ENCODE measurements around the gene LDB3.
A peak's percentile ranks its signal among the peaks of the same experiment; 100 is the strongest.
"Not testable (repeated sequence)": the region's sequence is repeated elsewhere in the genome, so short reads cannot be mapped to it uniquely, and the experiment has no call there.

LDB3 gene

DNA sequence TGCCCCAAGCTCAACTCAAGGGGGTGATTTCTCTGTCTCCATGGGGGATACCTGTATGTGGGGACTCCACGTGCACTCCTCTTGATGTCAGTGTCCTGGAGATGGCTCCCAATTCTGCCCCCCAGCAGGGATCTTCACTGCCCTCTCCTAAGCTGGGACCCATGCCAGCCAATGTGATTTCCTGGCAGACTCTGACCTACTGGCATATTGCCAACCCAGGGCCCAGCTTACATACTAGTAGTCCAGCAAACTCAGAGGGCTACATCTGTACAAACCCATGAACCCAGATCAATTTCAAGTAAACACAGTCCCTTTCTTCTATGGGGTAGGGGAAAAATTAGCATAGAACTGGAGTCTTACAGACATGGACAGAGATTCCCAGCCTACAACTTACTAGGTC lies 61.9 kb downstream of the LDB3 start:
- no peak for DNase-seq (ENCODE audit: low read depth)

DNA sequence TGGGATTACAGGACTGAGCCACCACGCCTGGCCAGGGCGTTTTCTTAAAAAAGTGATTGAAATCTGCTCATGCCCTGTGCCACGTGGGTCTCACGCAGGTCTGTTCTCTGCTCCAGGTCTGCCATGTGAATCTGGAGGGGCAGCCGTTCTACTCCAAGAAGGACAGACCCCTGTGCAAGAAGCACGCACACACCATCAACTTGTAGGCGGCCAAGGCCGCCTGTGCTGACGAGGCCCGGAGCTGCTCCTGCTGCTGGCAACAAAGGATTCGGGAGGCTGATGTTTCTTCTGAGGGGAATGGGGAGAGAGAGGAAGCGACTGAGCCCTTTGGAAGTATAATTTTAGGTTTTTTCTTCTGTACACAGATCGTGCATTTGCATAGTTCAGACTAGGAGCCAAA lies 64.5 kb downstream of the LDB3 start:
- no peak for DNase-seq (ENCODE audit: low read depth)

DNA sequence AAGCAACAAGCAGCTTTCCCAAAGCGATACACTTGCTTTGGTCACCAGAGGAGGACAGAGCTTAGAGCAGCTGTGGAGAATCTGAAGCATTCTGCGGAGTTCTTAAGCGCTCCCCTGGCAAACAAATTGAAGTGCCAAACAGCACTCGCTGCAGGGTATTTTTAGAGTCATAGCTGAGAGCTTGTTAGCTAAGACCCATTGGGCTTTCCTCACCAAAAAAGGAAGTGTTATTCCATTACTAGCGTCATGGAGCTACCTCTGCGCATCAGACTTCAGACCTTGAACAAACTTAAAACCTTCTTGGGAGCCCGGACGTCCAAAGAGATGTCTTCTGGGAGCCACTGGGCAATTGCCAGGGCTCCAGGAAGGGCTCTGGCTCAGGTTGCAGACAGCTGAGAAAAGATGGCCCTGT lies 65.0 kb downstream of the LDB3 start:
- no peak for DNase-seq (ENCODE audit: low read depth)

DNA sequence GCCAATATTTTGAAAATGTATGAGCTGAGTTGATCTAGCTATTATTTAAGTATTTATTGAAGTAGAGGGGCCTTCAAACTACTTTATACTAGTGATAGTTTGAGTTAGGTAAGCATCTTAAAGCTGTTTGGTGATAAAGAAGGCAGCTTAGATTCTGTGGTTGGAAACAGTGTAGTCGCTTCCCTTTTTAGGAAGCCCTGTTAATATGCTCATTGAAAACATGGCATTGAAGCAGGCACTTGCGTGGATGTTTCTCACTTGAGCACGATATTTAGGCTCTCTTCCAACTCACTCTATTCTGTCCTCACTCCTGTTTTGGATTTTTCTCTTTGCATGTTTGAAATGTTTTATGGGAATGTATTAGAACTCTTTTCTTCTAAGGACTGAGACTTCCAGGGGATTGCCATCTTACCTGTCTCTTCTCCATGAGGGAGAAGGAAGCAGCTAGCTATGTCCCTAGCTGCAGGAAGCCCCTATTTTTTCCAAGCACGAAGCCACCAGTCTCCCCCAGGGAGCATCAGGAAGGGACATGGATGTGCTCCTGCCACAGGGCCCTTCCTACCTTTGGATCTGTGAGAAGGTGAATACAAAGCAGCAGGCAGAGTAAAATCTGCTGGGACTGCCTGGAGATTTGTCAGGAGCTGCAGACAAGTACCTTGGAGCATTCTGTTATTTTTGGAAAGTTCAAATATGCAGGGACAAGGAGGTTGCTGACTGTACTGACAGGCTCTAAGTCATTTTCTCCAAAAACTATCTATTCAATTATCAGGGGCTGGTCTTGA lies 66.1 kb downstream of the LDB3 start:
- no peak for DNase-seq (ENCODE audit: low read depth)

DNA sequence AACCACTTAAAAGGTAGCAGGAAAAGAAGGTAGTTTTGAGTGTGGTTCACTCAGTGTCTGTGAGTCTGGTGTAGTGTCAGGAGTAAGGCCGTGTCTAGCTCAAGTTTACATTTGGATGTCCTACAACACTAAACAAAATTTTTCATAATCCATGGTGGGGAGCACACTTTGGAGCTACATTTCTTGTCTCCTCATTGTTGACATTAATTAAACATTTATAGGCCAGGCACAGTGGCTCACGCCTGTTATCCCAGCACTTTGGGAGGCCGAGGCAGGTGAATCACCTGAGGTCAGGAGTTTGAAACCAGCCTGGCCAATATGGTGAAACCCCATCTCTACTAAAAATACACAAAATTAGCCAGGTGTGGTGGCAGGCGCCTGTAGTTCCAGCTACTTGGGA lies 67.0 kb downstream of the LDB3 start:
- DNase-seq (ENCODE audit: low read depth), result not testable (repeated sequence)

DNA sequence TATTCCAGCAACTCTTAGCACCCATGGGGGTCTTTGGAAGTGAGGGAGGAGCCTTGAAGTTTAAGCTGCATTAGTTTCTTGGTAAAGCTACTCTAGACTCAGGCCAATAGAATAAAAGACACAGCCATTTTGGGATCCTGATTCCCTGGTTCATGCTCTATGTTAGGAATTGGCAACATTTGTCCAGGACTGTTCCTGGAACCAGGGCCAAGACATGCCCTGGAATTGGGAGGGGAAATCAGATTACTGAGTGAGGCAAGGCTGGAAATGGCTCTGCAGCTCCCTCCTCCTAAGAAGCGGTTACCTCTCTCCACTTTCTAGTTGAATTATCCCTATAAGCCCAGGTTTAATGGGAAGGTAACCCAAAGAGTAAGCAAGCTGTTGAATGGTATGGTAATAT lies 73.9 kb downstream of the LDB3 start:
- DNase-seq (ENCODE audit: low read depth), result no peak

DNA sequence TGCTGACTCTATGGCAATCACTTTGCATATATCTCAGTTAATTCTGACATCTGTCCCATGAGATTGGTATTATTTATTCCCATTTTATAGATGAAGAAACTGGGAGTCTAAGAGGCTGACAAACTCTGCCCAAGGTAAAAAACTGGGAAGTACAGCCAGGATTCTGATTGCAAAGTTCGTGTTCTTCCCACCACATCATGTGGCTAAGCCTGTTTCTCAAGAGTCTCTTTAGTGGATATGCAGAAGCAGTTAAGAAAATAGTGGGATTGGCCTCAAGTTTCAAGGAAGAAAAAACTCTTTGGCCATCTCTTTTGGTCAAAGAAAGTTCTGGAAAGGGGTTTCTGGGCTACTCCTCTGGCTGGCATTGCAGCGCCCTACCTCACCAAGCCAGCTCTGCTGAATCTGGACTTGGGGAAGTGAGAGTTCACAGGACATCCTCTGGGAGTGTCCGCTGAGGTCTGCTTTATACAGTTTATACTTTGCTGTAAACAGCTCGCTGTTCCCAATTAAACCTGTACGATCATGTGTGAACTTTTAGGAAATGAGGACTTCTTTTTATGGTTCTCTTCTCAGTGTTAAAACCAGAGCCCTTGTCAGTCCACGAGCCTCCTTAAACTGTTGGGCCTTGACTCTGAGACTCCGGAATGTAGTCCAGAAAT lies 75.9 kb downstream of the LDB3 start:
- DNase-seq (ENCODE audit: low read depth), result no peak

DNA sequence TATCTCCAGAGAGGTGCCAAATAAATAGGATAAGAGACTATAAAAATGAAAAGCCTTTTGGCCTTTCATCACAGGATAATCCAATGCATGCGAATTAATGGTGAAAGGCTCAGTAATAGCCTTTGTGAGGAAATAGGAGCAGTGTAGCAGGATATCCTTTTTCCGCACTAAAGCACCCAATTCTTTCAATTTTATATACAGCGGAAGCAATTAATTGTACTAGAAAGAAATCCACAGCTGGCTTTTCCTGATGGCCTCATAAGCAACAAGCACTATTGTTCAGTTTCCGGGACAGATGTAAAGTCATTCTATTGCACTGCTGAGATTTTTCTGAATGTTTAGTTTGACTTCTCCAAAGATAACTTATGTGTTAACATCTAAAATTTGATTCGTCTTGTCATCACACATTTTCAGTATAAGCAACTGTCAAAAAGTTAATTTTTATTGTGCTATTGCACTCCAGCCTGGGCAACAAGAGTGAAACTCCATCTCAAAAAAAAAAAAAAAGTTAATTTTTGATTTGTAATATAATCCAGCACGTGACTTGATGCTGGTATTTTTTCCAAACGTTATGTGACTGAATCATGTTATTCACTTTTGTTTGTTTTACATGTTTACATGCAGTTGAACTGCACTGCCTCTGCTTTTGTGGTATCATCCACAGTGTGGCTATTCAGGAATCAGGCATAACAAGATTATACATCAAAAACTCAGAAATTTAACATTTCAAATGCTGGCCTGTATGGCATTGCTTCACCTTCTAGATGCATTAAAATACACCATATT lies 79.7 kb downstream of the LDB3 start:
- DNase-seq (ENCODE audit: low read depth), result no peak

DNA sequence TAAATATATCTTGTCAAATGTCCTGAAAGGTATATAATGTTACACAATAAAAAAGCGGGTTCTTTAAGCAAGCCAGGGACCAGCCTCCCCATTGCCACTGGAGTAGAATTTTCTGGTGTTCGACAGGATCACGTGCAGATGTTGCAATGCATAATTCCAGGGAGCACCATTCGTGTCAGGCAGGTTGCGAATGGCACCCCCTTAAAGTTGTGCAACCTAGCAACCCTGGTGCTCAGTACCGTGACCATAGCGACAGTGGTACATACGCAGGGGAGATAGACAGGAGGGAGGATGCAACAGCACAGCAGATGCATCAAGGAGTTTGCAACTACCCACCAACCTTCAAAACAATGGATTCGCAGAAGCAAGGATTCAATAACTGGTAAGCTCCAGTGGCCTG lies 81.5 kb downstream of the LDB3 start:
- no peak for DNase-seq (ENCODE audit: low read depth)

DNA sequence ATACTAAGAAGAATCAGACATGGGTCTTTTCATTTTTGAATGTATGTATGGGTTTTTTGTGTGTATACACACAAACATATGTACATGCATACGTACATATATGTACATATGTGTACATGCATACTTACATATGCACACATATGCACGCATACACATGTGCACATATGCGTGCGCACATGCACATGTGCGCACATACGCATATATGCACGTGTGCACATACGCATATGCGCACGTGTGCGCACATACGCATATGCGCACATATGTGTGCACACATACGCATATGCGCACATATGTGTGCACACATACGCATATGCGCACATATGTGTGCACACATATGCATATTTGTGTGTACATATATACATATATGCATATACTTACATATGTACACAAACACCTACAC lies 83.2 kb downstream of the LDB3 start:
- DNase-seq (ENCODE audit: low read depth), result no peak

DNA sequence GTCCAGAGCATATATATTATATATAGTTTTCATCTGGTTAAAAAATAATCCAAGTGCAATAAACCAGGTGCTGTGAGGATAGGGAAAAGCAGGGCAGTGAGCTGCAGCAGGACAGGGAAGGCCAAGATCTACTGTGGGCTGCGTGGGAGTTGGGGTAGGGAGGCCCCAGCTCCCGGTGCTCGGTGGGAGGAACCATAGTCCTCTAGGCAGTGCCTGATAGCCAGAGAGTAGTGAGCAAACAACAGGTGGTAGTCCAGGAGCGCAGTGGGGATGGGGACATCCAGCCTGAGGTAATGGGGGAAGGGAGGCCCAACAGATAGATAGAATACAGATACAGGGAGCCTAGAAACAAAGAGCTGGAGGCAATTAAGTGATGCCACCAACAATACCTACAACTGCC lies 84.0 kb downstream of the LDB3 start:
- no peak for DNase-seq (ENCODE audit: low read depth)

DNA sequence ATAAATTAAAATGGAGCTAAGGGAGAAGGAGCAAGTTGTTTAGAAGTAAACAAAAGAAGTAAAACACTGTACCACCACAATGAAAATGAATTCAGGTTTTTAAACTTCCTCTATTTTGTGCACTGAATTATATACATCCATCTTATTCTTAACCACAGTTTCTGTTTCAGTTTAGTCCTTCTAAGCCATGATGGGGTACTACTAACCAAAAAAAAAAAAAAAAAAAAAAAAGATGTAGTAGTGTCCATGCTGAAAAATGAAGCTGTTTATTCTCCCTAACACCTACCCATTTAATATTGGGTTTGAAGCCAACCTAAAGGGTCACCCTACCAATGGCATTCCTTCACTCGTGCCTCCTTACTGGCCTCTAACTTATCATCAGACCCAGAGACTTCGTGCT lies 84.7 kb downstream of the LDB3 start:
- no peak for DNase-seq (ENCODE audit: low read depth)

DNA sequence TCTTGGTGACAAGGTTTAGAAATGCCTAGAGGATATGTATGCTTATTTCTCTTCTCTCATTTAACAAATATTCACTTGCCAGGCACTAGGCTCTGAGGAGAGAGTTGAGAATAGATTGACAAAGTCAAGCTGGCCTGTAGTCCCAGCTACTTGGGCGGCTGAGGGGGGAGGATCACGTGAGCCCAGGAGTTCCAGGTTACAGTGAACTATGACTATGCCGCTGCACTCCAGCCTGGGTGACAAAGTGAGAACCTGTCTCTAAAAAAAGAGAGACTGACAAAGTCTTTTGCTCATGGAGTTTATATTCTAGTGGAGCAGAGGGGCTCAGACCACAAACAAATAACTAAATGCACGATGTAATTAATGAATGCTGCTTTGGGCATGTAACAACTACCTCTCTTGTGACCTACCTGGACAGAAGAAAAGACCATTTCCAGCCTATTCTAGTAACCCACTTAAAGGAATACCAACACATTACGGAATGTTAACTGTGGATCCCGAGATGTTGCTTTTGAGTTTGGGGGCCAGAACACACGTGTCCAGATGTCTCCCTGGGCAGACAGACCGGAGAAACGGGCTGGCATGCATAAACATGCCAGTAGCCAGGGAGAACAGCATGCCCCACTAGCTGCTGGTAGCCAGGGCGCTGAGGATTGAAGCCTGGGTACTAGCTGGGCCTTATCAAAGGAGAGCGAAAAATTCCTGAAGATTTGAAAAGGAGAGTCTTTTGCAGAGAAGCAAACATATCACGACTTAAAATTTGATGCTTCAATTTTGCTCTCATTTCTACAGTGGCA lies 85.5 kb downstream of the LDB3 start:
- DNase-seq (ENCODE audit: low read depth), result no peak

DNA sequence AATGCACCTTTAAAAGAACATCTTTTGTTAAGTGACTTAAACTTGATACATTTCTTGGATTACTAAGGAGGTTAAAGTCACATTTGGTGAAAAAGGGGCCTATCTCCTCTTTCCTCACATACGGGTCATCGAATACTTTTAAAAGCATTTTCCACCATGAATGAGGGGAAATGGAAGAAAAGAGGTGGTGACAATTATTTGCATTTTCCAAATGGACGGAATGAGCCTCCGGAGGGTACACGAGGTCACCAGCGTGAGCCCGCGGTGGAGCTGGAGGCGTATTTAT lies 87.1 kb downstream of the LDB3 start:
- DNase-seq (ENCODE audit: low read depth), result no peak

DNA sequence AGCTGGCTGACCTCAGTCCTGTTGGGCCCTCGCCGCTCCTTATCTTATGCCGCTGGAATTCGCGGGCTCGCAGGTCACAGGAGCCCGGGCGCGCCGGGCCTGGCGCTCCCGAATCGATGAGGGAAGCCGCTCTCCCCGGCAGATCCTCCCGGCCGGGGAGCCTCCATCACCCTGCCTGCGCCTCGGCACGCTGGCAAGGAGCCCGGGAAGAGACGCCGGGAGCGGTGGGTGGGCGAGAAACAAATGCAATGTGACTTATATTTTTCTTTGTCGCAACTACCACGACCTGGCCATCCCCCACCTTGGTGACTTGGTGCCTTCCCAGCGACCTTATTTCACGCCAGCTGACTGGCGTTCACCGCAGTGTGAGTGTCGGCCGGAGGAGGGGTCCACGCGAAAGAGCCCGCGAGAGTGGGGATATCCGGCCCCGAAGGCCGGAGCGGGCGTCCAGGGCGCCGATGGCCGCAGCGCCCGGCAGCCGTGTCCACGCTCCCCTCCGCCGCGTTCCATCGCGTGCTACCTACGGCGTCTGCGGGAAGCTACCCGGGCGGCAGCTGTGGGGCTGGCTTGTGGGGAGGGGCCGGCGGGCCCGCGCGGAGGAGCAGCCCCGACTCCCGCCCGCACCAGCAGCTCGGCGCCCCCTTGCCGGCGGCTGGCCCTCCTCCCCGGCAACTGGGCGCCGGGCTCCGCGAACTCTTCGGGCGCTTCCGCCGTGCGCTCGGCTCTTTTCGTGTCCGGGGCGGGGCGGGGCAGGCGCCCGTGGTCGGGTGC lies 87.6 kb downstream of the LDB3 start:
- DNase-seq (ENCODE audit: low read depth), result peak; percentile 67

DNA sequence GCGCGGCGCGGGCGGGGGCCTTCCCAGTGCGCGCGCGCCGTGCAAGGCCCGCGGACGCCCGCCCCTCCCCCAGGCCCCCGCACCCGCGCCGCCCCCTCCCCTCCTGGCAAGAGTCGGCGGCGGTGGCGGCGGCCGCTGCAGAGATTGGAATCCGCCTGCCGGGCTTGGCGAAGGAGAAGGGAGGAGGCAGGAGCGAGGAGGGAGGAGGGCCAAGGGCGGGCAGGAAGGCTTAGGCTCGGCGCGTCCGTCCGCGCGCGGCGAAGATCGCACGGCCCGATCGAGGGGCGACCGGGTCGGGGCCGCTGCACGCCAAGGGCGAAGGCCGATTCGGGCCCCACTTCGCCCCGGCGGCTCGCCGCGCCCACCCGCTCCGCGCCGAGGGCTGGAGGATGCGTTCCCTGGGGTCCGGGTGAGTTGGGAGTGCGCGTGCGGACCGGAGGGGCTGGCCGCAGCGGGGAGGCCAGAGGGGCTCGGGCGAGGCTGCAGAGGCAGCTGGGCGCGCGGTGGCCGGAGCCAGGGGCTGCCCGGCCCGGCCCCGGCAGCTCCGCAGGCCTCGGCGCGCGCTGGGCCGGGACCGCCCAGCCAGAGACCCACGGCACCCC lies 88.3 kb downstream of the LDB3 start, which contains the start of gene BMPR1A:
Gene BMPR1A (plus strand): TSS at position 109 of the 602 bp plus-strand sequence. CDS start 119,400 bp downstream, outside the sequence.
- DNase-seq (ENCODE audit: low read depth), result no peak

DNA sequence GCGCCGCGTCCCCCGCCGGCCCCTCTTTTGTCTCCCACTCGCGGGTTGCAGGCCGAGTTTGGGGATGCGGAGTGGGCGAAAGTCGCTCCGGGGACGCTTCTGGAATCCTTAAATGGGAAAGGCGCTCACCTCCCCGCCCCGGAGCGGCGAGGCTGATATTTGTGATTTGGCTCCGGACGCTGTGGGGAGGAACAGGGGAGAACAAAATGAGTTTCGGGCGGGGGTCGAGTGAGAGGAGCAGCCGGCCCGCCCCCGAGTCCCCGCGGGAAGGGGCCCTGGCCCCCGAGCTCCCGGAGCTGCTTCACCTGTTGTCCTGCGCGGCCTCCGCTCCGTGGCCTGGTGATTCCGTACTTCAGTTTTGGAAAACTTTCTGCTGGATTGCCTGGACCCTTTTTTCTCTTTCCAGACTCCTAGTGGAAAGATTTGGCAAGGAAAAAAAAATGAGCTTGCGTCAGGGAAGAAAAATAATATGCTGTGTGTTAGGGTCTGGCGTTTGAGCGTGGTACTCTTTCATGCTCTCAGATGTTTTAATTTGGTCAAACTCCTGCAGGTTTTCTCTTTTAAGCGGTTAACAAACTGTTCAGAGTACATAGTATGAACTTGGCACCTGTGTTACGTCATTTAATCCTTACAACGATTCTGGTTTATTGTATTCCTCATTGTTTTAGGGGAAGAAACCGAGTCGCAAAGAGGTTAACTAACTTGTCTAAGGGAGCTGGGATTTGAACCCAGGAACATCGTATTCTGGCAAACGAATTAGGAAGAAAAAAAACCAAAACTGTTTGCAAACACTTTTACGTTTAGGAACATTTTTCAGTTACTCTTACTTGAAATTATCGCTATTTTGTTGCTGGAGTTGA lies 89.0 kb downstream of the LDB3 start:
- DNase-seq (ENCODE audit: low read depth), result no peak

DNA sequence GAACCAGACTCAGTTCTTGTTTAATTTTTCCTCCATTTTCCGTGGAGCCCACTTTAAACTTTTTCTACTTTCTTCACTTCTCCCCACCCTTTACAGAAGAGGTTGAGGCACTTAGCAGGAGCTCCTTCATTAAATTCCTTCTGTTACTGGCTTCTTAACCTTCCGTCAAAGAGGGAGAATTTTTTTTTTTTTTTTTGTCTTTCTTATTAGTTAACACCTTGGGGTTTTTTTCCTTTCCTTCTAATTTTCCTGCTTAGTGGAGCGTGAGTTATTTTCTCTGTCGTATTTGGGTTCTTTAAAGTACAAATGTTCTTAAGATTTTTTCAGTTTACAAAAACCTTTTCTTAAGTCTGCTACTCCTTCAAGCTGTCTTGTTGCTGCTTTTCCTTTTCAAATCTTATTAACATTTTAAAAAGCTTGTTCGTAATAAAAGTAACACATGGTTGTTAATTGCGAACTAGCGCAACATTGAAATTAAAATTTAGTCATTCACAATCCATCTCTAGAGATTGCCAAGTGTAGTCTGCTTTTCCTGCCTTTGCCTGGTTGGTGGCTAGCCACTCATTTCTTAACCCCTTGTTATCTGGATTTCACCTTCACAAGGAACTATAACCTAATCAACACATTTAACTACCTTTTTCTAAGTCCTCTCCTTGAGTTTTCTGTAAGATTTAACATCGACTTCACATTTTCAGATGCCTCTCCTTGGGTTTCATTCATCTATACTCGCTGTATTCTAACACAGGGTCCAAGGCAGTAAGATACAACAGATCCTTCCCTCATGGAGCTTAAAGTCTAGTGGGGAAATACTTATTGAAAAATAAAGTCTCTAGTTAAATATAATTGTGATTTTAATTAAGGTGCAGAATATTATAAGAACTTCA lies 90.1 kb downstream of the LDB3 start:
- no peak for DNase-seq (ENCODE audit: low read depth)

DNA sequence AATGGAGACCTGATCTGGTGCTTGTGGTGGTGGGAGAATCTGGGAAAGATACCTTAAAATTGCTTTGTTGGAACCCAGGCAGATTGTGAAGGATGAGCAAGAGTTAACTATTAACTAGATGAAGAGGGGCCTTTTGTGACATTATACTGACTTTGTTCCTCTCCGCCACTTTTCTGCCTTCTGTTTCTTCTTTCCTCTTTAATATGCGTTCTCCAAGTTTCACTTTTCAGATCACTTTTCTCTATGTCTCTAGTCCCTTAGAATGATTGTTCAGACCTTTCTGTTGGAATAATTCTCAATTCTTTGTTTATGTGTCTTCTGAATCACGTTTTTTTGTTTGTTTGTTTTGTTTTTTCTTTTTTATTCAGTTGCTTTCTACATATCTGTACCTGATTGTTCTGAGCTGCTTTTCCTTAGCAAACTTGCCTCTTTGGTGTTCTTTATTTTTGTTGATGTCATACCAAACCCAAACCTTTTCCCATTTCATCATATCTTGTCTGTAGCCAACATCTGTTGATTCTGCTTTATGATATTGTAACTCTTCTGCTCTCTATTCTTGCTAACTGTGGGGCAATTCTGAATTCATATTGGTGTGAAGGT lies 90.9 kb downstream of the LDB3 start:
- no peak for DNase-seq (ENCODE audit: low read depth)

Data from stimulated activated CD8-positive, alpha-beta memory T cell treated with anti-CD3 and anti-CD28 coated beads, Interleukin-15, amount 100 ng/mL, for 1 hour (primary cell).